GM18861 (cell line): Measurements from ENCODE around the gene PGLYRP4.

Source experiments
- ATAC-seq: cut with Tn5 transposase; IDR thresholded peaks from one replicate; pipeline ENCODE4 v1.9.1; 2021; ENCODE audit not compliant: unreplicated experiment

The PGLYRP4 gene

GRCh38 chr1:153293480-153293775, 55.2 kb downstream of the PGLYRP4 start:
- no peak for ATAC-seq

- ATAC-seq: no peak
These were observed 55.7 kb downstream of the PGLYRP4 start for GRCh38 chr1:153292740-153293479.

- ATAC-seq: no peak
These were observed 56.5 kb downstream of the PGLYRP4 start for GRCh38 chr1:153292185-153292584.

- peak; percentile 46 for ATAC-seq
These were observed 57.1 kb downstream of the PGLYRP4 start for GRCh38 chr1:153291514-153291913.

- ATAC-seq: no peak
These were observed 59.9 kb downstream of the PGLYRP4 start for GRCh38 chr1:153288634-153289275.
